PC-3 (cell line): ENCODE data around the gene SUMO2. TPM values are rescaled to one million over a fixed set of nuclear protein-coding genes. Genes with fewer than 3 reads are reported as not detected.

Experiments
- ATAC-seq: fragments of 200-7000 bp; cut with Tn5 transposase; 2 replicates; pipeline ENCODE4 v1.9.1; 2020; ENCODE audit warnings: mild to moderate bottlenecking, moderate library complexity
- BruUV-seq: library from RNA; stranded (reverse); fragments of 400-500 nt; replicated peaks from 2 replicates; lab custom pipeline; 2021; lab: Mats Ljungman, UMichigan
- CTCF ChIA-PET: fragments of 300-600 bp; sonication (Branson Sonifier 250); formaldehyde crosslinking; loops from one replicate; lab custom pipeline; 2022; ENCODE audit warnings: antibody characterized with exemption; lab: Charles Lee
- POLR2A ChIA-PET: fragments of 300-600 bp; sonication (Branson Sonifier 250); formaldehyde crosslinking; loops from one replicate; lab custom pipeline; 2022; ENCODE audit warnings: antibody characterized with exemption; ENCODE audit not compliant: unreplicated experiment; lab: Charles Lee
- DNase-seq: peaks from one replicate; pipeline ENCODE4 v3.0.0-alpha.2; 2015
- H2AFZ ChIP-seq: fragments of 300-600 bp; sonication (generic); 2 replicates; pipeline ENCODE4 v1.6.0; 2016; ENCODE audit warnings: antibody characterized with exemption, low read length
- H3F3A ChIP-seq: fragments of 300-600 bp; sonication (generic); one replicate; pipeline ENCODE4 v1.6.0; 2017; ENCODE audit warnings: antibody characterized with exemption, low read length, control low read depth, mild to moderate bottlenecking; ENCODE audit not compliant: unreplicated experiment
- H3K27ac ChIP-seq: fragments of 300-600 bp; sonication (generic); 2 replicates; pipeline ENCODE4 v1.5.1; 2016; ENCODE audit warnings: mild to moderate bottlenecking, low read length
- H3K27me3 ChIP-seq: fragments of 300-600 bp; sonication (generic); 2 replicates; pipeline ENCODE4 v1.6.1; 2016; ENCODE audit warnings: low read length, mixed read lengths
- H3K36me3 ChIP-seq: fragments of 300-600 bp; sonication (generic); 2 replicates; pipeline ENCODE4 v1.6.1; 2016; ENCODE audit warnings: low read depth, mixed run types, low read length, mixed read lengths
- H3K4me1 ChIP-seq: fragments of 300-600 bp; sonication (generic); 2 replicates; pipeline ENCODE4 v1.5.1; 2016; ENCODE audit warnings: low read length; ENCODE audit not compliant: insufficient read depth
- H3K4me2 ChIP-seq: fragments of 300-600 bp; sonication (generic); 2 replicates; pipeline ENCODE4 v1.6.0; 2016; ENCODE audit warnings: low read length
- H3K4me3 ChIP-seq: fragments of 300-600 bp; sonication (generic); 2 replicates; pipeline ENCODE4 v1.5.1; 2016; ENCODE audit warnings: mild to moderate bottlenecking, low read length, mixed read lengths
- H3K79me2 ChIP-seq: fragments of 300-600 bp; sonication (generic); 2 replicates; pipeline ENCODE4 v1.6.1; 2017; ENCODE audit warnings: low read length, mixed read lengths
- H3K9ac ChIP-seq: fragments of 300-600 bp; sonication (generic); 2 replicates; pipeline ENCODE4 v1.6.0; 2016; ENCODE audit warnings: mild to moderate bottlenecking, low read length
- H3K9me2 ChIP-seq: fragments of 300-600 bp; sonication (generic); replicated peaks from 2 replicates; pipeline ENCODE4 v1.6.1; 2016; ENCODE audit warnings: mixed run types, low read length, mixed read lengths
- H3K9me3 ChIP-seq: fragments of 300-600 bp; sonication (generic); 2 replicates; pipeline ENCODE4 v1.6.1; 2016; ENCODE audit warnings: low read length, mixed read lengths
- H4K20me1 ChIP-seq: fragments of 300-600 bp; sonication (generic); 2 replicates; pipeline ENCODE4 v1.6.1; 2016; ENCODE audit warnings: low read length, mixed read lengths
- CTCF ChIP-seq: fragments of 300-600 bp; sonication (generic); conservative IDR thresholded peaks from 2 replicates; pipeline ENCODE4 v1.5.1; 2017; ENCODE audit warnings: antibody characterized with exemption, low read depth, mild to moderate bottlenecking, low read length
- EZH2 ChIP-seq: fragments of 300-600 bp; sonication (generic); IDR thresholded peaks from one replicate; pipeline ENCODE4 v1.6.1; 2017; ENCODE audit warnings: antibody characterized with exemption, mild to moderate bottlenecking, low read length; ENCODE audit not compliant: unreplicated experiment
- EZH2phosphoT487 ChIP-seq: fragments of 300-600 bp; sonication (generic); IDR thresholded peaks from 2 replicates; pipeline ENCODE4 v1.6.1; 2018; ENCODE audit warnings: mild to moderate bottlenecking, antibody characterized with exemption, low read length, borderline replicate concordance
- intact Hi-C: fragments of 100-400 bp; cut with micrococcal nuclease; formaldehyde crosslinking; loops from 2 replicates; pipeline ENCODE4 v1.9.0; 2023
- total RNA-seq: library from RNA; depleted of rRNA; stranded (reverse); fragments of >200 nt; gene quantifications from 2 replicates; pipeline ENCODE4 v1.2.3, GENCODE V29; 2014

The SUMO2 gene
- total RNA-seq, 1 experiment from 2014 or later = 282 TPM

- intact Hi-C loops = no loop called here
- no peak overlapping the region for H2AFZ ChIP-seq
- peak overlapping the region; percentile 95 for H3K4me2 ChIP-seq
- H3K9me2 ChIP-seq = no peaks in the 10 kb centered on the region
- CTCF ChIA-PET = no interaction called here
- POLR2A ChIA-PET = interaction anchor here (0.8 kb wide), 1 partner anchor 140 kb away, joined by 5 read pairs; no protein-coding TSS in a partner anchor
- peaks cover under 1% of the 10 kb centered on the region for H3F3A ChIP-seq
- peak; percentile 69 for DNase-seq
- peak overlapping the region; percentile 36 for H3K27ac ChIP-seq
- no peak for TF ChIP-seq CTCF
- no peak for TF ChIP-seq EZH2phosphoT487
- no peak for TF ChIP-seq EZH2
- H3K9ac ChIP-seq = peak overlapping the region; percentile 87
- H3K36me3 ChIP-seq = peaks cover 15% of the 10 kb centered on the region
- H3K27me3 ChIP-seq = no peaks in the 10 kb centered on the region
- H4K20me1 ChIP-seq = peaks cover 53% of the 10 kb centered on the region
- BruUV-seq = TSS peak; percentile 55
- H3K4me1 ChIP-seq = peaks cover 36% of the 10 kb centered on the region
- peak; percentile 44 for ATAC-seq
- no peaks in the 10 kb centered on the region for H3K9me3 ChIP-seq
- peak overlapping the region; percentile 82 for H3K4me3 ChIP-seq
- peaks cover 77% of the 10 kb centered on the region for H3K79me2 ChIP-seq
Observed at GRCh38 chr17:75152922-75153779, 29.6 kb downstream of the SUMO2 start.

- Histone ChIP-seq H2AFZ (no peak overlapping the region), H3K79me2 (peaks cover 81% of the 10 kb centered on the region), H3K27ac (peak overlapping the region; percentile 36), H3K4me1 (peaks cover 30% of the 10 kb centered on the region), H4K20me1 (peaks cover 57% of the 10 kb centered on the region), H3K36me3 (peaks cover 21% of the 10 kb centered on the region), H3K9me3 (no peaks in the 10 kb centered on the region), H3K9ac (peak overlapping the region; percentile 87), H3F3A (no peaks in the 10 kb centered on the region), H3K9me2 (no peaks in the 10 kb centered on the region), H3K27me3 (no peaks in the 10 kb centered on the region), H3K4me2 (peak overlapping the region; percentile 95), H3K4me3 (peak overlapping the region; percentile 82)
- no peak for TF ChIP-seq CTCF
- TF ChIP-seq EZH2 = no peak
- ATAC-seq = no peak
- intact Hi-C loops = no loop called here
- BruUV-seq = no TSS peak
- CTCF ChIA-PET = no interaction called here
- POLR2A ChIA-PET = interaction anchor here (0.8 kb wide), 1 partner anchor 140 kb away, joined by 5 read pairs; no protein-coding TSS in a partner anchor
- peak; percentile 19 for DNase-seq
Observed at GRCh38 chr17:75152523-75152921, 30.2 kb downstream of the SUMO2 start.

GRCh38 chr17:75151930-75152329 lies 30.8 kb downstream of the SUMO2 start:
- Histone ChIP-seq H3K27me3 (no peaks in the 10 kb centered on the region), H3K9me2 (no peaks in the 10 kb centered on the region), H3K4me3 (peak overlapping the region; percentile 82), H2AFZ (no peak overlapping the region), H3F3A (no peaks in the 10 kb centered on the region), H3K9ac (peak overlapping the region; percentile 87), H3K4me2 (peak overlapping the region; percentile 95), H4K20me1 (peaks cover 63% of the 10 kb centered on the region), H3K27ac (no peak overlapping the region), H3K36me3 (peaks cover 21% of the 10 kb centered on the region), H3K4me1 (peaks cover 24% of the 10 kb centered on the region), H3K79me2 (peaks cover 81% of the 10 kb centered on the region), H3K9me3 (no peaks in the 10 kb centered on the region)
- ATAC-seq (no peak), DNase-seq (peak; percentile 63)
- ChIA-PET CTCF (interaction anchor here (0.6 kb wide), 1 partner anchor 38 kb away, joined by 3 read pairs; no protein-coding TSS in a partner anchor), POLR2A (no interaction called here)
- TF ChIP-seq EZH2phosphoT487 = no peak
- TF ChIP-seq EZH2 = no peak
- TF ChIP-seq CTCF = no peak
- BruUV-seq = no TSS peak
- intact Hi-C loops = no loop called here
